ENCODE data around the gene SLC25A44. TPM values are rescaled to one million over a fixed set of nuclear protein-coding genes. Genes with fewer than 3 reads are reported as not detected.

SLC25A44 gene
- 10 to 100 TPM; 14.4 to 21.6 TPM for total RNA-seq
- total RNA-seq: 49.4 to 53.7 reads per million in 2 donors

GRCh38 chr1:156193488-156194299 is at the start of gene SLC25A44:
SLC25A44 (plus strand) TSS chr1:156194104; CDS start chr1:156199848, 5,744 bp downstream.
- peak within 1 kb of the TSS; percentile 99 for H3K4me3 Mint-ChIP-seq

GRCh38 chr1:156144742-156145141 is 49.2 kb upstream of the SLC25A44 start:
- no peaks in the 10 kb centered on the region for H3K9me3 ChIP-seq (ENCODE audit: control insufficient read depth, low read length, poor library complexity, severe bottlenecking)
- no peak for ATAC-seq
- H3K4me3 Mint-ChIP-seq: peak overlapping the region; percentile 83
- DNase-seq: no peak
- no peaks in the 10 kb centered on the region for H3K27me3 Mint-ChIP-seq
- peaks cover 48% of the 10 kb centered on the region for H3K4me1 Mint-ChIP-seq
- H3K27ac Mint-ChIP-seq: peak overlapping the region; percentile 97
- no peaks in the 10 kb centered on the region for H3K36me3 Mint-ChIP-seq (ENCODE audit: low read depth)

More at GRCh38 chr1:156193488-156194299, at the start of gene SLC25A44:
- Mint-ChIP-seq H3K36me3 (ENCODE audit: low read depth) (peaks cover 3% of the 10 kb centered on the region), H3K4me1 (peaks cover 39% of the 10 kb centered on the region), H3K27me3 (no peaks in the 10 kb centered on the region), H3K27ac (peak within 1 kb of the TSS; percentile 99)
- H3K9me3 ChIP-seq (ENCODE audit: control insufficient read depth, low read length, poor library complexity, severe bottlenecking): no peaks in the 10 kb centered on the region
- peak; percentile 98 for ATAC-seq
- DNase-seq: peak; percentile 89 to 97 (median 96)

GRCh38 chr1:156145650-156146019 is 48.3 kb upstream of the SLC25A44 start:
- no peaks in the 10 kb centered on the region for H3K27me3 Mint-ChIP-seq
- H3K9me3 ChIP-seq (ENCODE audit: control insufficient read depth, low read length, poor library complexity, severe bottlenecking): no peaks in the 10 kb centered on the region
- no peak for DNase-seq
- peak overlapping the region; percentile 83 for H3K4me3 Mint-ChIP-seq
- H3K36me3 Mint-ChIP-seq (ENCODE audit: low read depth): no peaks in the 10 kb centered on the region
- ATAC-seq: peak; percentile 0
- H3K27ac Mint-ChIP-seq: peak overlapping the region; percentile 97
- H3K4me1 Mint-ChIP-seq: peaks cover 49% of the 10 kb centered on the region

- H3K27me3 Mint-ChIP-seq: no peaks in the 10 kb centered on the region
Observed at GRCh38 chr1:156146020-156146768, 47.7 kb upstream of the SLC25A44 start.

GRCh38 chr1:156146769-156147405 is 47.0 kb upstream of the SLC25A44 start:
- no peaks in the 10 kb centered on the region for H3K9me3 ChIP-seq (ENCODE audit: control insufficient read depth, low read length, poor library complexity, severe bottlenecking)
- ATAC-seq (peak; percentile 1), DNase-seq (peak in 1 of 3 donors; percentile 32)
- Mint-ChIP-seq H3K27ac (peak overlapping the region; percentile 97), H3K4me1 (peaks cover 46% of the 10 kb centered on the region), H3K27me3 (no peaks in the 10 kb centered on the region), H3K4me3 (peak overlapping the region; percentile 83), H3K36me3 (ENCODE audit: low read depth) (no peaks in the 10 kb centered on the region)

More at GRCh38 chr1:156146020-156146768, 47.7 kb upstream of the SLC25A44 start:
- Mint-ChIP-seq H3K4me1 (peaks cover 46% of the 10 kb centered on the region), H3K4me3 (peak overlapping the region; percentile 83), H3K36me3 (ENCODE audit: low read depth) (no peaks in the 10 kb centered on the region), H3K27ac (peak overlapping the region; percentile 97)
- ATAC-seq (peak; percentile 24), DNase-seq (peak in 1 of 3 donors; percentile 45)
- H3K9me3 ChIP-seq (ENCODE audit: control insufficient read depth, low read length, poor library complexity, severe bottlenecking): no peaks in the 10 kb centered on the region

- no peaks in the 10 kb centered on the region for H3K27me3 Mint-ChIP-seq
- ATAC-seq (peak; percentile 3), DNase-seq (no peak)
- peak overlapping the region; percentile 97 for H3K27ac Mint-ChIP-seq
- H3K36me3 Mint-ChIP-seq (ENCODE audit: low read depth): no peaks in the 10 kb centered on the region
- H3K9me3 ChIP-seq (ENCODE audit: control insufficient read depth, low read length, poor library complexity, severe bottlenecking): no peaks in the 10 kb centered on the region
- peak overlapping the region; percentile 83 for H3K4me3 Mint-ChIP-seq
- peaks cover 52% of the 10 kb centered on the region for H3K4me1 Mint-ChIP-seq
Observed at GRCh38 chr1:156148216-156148615, 45.7 kb upstream of the SLC25A44 start.

- peaks cover 5% of the 10 kb centered on the region for H3K36me3 Mint-ChIP-seq (ENCODE audit: low read depth)
- H3K4me3 Mint-ChIP-seq: peak overlapping the region; percentile 84
- peak overlapping the region; percentile 97 for H3K27ac Mint-ChIP-seq
- H3K4me1 Mint-ChIP-seq: peaks cover 52% of the 10 kb centered on the region
- H3K27me3 Mint-ChIP-seq: no peaks in the 10 kb centered on the region
- peak; percentile 1 for ATAC-seq
- no peak for DNase-seq
- H3K9me3 ChIP-seq (ENCODE audit: control insufficient read depth, low read length, poor library complexity, severe bottlenecking): no peaks in the 10 kb centered on the region
Observed at GRCh38 chr1:156149374-156150332, 44.3 kb upstream of the SLC25A44 start.

- DNase-seq (no peak), ATAC-seq (peak; percentile 1)
- H3K27me3 Mint-ChIP-seq: no peaks in the 10 kb centered on the region
- H3K4me1 Mint-ChIP-seq: peaks cover 50% of the 10 kb centered on the region
- peaks cover 5% of the 10 kb centered on the region for H3K36me3 Mint-ChIP-seq (ENCODE audit: low read depth)
- H3K27ac Mint-ChIP-seq: peak overlapping the region; percentile 97
- no peaks in the 10 kb centered on the region for H3K9me3 ChIP-seq (ENCODE audit: control insufficient read depth, low read length, poor library complexity, severe bottlenecking)
- H3K4me3 Mint-ChIP-seq: peak overlapping the region; percentile 84
Observed at GRCh38 chr1:156150333-156151011, 43.4 kb upstream of the SLC25A44 start.

GRCh38 chr1:156151093-156151688 is 42.7 kb upstream of the SLC25A44 start:
- peak overlapping the region; percentile 84 for H3K4me3 Mint-ChIP-seq
- no peaks in the 10 kb centered on the region for H3K27me3 Mint-ChIP-seq
- no peak for ATAC-seq
- H3K36me3 Mint-ChIP-seq (ENCODE audit: low read depth): peaks cover 5% of the 10 kb centered on the region
- DNase-seq: no peak
- H3K4me1 Mint-ChIP-seq: peaks cover 47% of the 10 kb centered on the region
- peak overlapping the region; percentile 97 for H3K27ac Mint-ChIP-seq
- no peaks in the 10 kb centered on the region for H3K9me3 ChIP-seq (ENCODE audit: control insufficient read depth, low read length, poor library complexity, severe bottlenecking)

- Mint-ChIP-seq H3K4me3 (peak overlapping the region; percentile 66), H3K36me3 (ENCODE audit: low read depth) (peaks cover 5% of the 10 kb centered on the region), H3K27me3 (no peaks in the 10 kb centered on the region), H3K4me1 (peaks cover 45% of the 10 kb centered on the region), H3K27ac (peak overlapping the region; percentile 97)
- no peak for ATAC-seq
- H3K9me3 ChIP-seq (ENCODE audit: control insufficient read depth, low read length, poor library complexity, severe bottlenecking): no peaks in the 10 kb centered on the region
- no peak for DNase-seq
Observed at GRCh38 chr1:156152628-156153027, 41.3 kb upstream of the SLC25A44 start.

GRCh38 chr1:156153362-156153761 is 40.5 kb upstream of the SLC25A44 start, which contains the start of gene SEMA4A:
SEMA4A (plus strand) TSS chr1:156153585; CDS start chr1:156154579, 994 bp downstream.
- Mint-ChIP-seq H3K4me3 (peak within 1 kb of the TSS; percentile 73), H3K4me1 (peaks cover 41% of the 10 kb centered on the region), H3K27ac (peak within 1 kb of the TSS; percentile 97), H3K36me3 (ENCODE audit: low read depth) (peaks cover 5% of the 10 kb centered on the region), H3K27me3 (no peaks in the 10 kb centered on the region)
- ATAC-seq (no peak), DNase-seq (no peak)
- no peaks in the 10 kb centered on the region for H3K9me3 ChIP-seq (ENCODE audit: control insufficient read depth, low read length, poor library complexity, severe bottlenecking)
